WERI-Rb-1 (cell line): ENCODE results near the gene KCNA3.
A peak's percentile ranks its signal among the peaks of the same experiment; 100 is the strongest.

Experiments used
- DNase-seq: peaks from one replicate; pipeline ENCODE4 v3.0.0-alpha.2; 2020
- H3K27ac ChIP-seq: fragments of 250-450 bp; sonication (Bioruptor Pico); 2 replicates; pipeline ENCODE4 v1.5.1; 2020; ENCODE audit warnings: mild to moderate bottlenecking, moderate library complexity
- H3K27me3 ChIP-seq: fragments of 250-450 bp; sonication (Bioruptor Pico); 2 replicates; pipeline ENCODE4 v1.5.1; 2021; ENCODE audit warnings: mild to moderate bottlenecking, low read depth, moderate library complexity; ENCODE audit not compliant: insufficient read depth, severe bottlenecking
- H3K36me3 ChIP-seq: fragments of 250-450 bp; sonication (Bioruptor Pico); 2 replicates; pipeline ENCODE4 v1.5.1; 2020; ENCODE audit warnings: mild to moderate bottlenecking, moderate library complexity
- H3K4me3 ChIP-seq: 2 replicates; pipeline ENCODE4 v1.5.1; 2011; ENCODE audit warnings: low read depth, mild to moderate bottlenecking, control low read depth, low read length
- H3K9me3 ChIP-seq: fragments of 250-450 bp; sonication (Bioruptor Pico); 2 replicates; pipeline ENCODE4 v1.5.1; 2021; ENCODE audit warnings: mild to moderate bottlenecking, moderate library complexity; ENCODE audit not compliant: severe bottlenecking
- CTCF ChIP-seq: IDR thresholded peaks from 2 replicates; pipeline ENCODE4 v1.5.1; 2011; ENCODE audit warnings: low read depth, mild to moderate bottlenecking, control low read depth, inconsistent platforms, low read length

KCNA3 gene

DNA sequence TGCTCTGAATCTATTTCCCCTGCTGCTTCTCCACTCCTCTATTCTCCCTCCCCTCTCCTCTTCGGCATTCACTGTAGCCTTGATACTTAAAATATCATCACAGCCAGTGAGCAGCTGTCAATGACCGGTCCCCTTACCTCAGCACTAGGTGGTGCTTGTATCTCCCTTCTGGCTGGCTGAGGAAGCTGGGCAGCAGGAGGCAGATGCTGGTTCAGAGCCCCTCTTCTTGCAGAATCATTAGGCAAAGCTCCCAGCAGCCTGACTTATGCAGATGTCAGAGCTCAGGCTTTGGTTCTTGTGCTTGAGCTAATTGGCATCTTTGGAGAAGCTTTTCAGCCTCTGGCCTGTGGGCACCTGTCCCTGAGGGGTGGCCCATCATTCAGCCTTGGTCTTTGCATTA lies 36.7 kb downstream of the KCNA3 start:
- Histone ChIP-seq H3K9me3 (no peaks in the 10 kb centered on the region), H3K27ac (no peak overlapping the region), H3K27me3 (no peaks in the 10 kb centered on the region), H3K4me3 (no peak overlapping the region), H3K36me3 (no peaks in the 10 kb centered on the region)
- DNase-seq: peak; percentile 66
- TF ChIP-seq CTCF: peak; percentile 58

- no peak for TF ChIP-seq CTCF
- H3K27ac ChIP-seq: no peak overlapping the region
- H3K4me3 ChIP-seq: no peak overlapping the region
Measured at GRCh38 chr1:110637475-110637874, 37.3 kb downstream of the KCNA3 start.

DNA sequence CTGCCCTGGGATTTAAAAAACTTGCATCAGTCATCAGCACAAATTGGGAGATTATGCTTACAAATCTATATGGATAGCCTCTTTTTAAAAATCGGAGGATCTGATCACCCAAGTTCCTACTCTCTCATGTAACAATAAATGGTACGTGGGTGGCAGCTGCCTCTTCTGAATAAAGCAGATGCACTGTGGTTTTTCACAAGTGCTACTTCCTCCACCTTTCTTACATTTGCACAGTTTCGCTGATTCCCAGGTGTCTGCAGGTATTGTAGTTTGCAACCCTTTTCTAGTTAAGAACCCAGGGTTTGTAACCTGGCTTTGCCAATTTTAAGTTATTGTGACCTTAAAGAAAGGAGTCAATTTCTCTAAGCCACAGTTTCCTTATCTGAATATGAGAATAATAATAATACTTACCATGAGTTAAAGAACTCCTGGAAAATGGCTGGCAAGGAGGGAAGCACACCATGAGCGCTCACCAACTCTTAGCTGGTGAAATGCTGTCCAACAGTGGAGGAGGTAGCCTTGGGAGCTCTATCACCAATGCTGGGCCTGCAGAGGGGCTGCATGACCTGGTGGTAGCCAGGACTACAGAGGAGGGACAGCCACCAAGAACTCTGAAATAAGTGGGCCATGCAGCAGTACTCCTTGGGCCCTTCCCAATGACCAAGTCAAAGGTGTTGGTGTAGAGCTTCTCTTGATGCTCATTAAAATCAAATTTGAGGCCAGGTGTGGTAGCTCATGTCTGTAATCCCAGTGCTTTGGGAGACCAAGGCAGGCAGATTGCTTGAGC lies 38.4 kb downstream of the KCNA3 start:
- TF ChIP-seq CTCF: no peak
- Histone ChIP-seq H3K36me3 (no peaks in the 10 kb centered on the region), H3K27me3 (no peaks in the 10 kb centered on the region), H3K4me3 (no peak overlapping the region), H3K27ac (no peak overlapping the region), H3K9me3 (no peaks in the 10 kb centered on the region)
- DNase-seq: no peak

More at GRCh38 chr1:110637475-110637874, 37.3 kb downstream of the KCNA3 start:
- H3K36me3 ChIP-seq: no peaks in the 10 kb centered on the region
- no peaks in the 10 kb centered on the region for H3K27me3 ChIP-seq
- H3K9me3 ChIP-seq: no peaks in the 10 kb centered on the region
- no peak for DNase-seq

- no peak overlapping the region for H3K27ac ChIP-seq
- no peaks in the 10 kb centered on the region for H3K27me3 ChIP-seq
- H3K4me3 ChIP-seq: no peak overlapping the region
- no peaks in the 10 kb centered on the region for H3K9me3 ChIP-seq
- no peak for DNase-seq
- no peaks in the 10 kb centered on the region; the same call in 1 of the 2 replicates for H3K36me3 ChIP-seq
- no peak for TF ChIP-seq CTCF
Measured at GRCh38 chr1:110635434-110635833, 39.3 kb downstream of the KCNA3 start.

- Histone ChIP-seq H3K36me3 (no peaks in the 10 kb centered on the region; the same call in 1 of the 2 replicates), H3K9me3 (no peaks in the 10 kb centered on the region), H3K27ac (no peak overlapping the region), H3K27me3 (no peaks in the 10 kb centered on the region), H3K4me3 (no peak overlapping the region)
- no peak for TF ChIP-seq CTCF
- DNase-seq: no peak
Measured at GRCh38 chr1:110634455-110635311, 40.1 kb downstream of the KCNA3 start.
